Hematopoietic multipotent progenitor cell treated with erythropoietin and hydrocortisone succinate and interleukin-3 and kit ligand, for 15 days (in vitro differentiated cells): ENCODE results near the gene D2HGDH.
"Not testable (repeated sequence)": the region's sequence is repeated elsewhere in the genome, so short reads cannot be mapped to it uniquely, and the experiment has no call there.

Experiments
- DNase-seq: peaks from one replicate; pipeline ENCODE4 v3.0.0-alpha.2; 2015; ENCODE audit warnings: low spot score

D2HGDH gene

DNA sequence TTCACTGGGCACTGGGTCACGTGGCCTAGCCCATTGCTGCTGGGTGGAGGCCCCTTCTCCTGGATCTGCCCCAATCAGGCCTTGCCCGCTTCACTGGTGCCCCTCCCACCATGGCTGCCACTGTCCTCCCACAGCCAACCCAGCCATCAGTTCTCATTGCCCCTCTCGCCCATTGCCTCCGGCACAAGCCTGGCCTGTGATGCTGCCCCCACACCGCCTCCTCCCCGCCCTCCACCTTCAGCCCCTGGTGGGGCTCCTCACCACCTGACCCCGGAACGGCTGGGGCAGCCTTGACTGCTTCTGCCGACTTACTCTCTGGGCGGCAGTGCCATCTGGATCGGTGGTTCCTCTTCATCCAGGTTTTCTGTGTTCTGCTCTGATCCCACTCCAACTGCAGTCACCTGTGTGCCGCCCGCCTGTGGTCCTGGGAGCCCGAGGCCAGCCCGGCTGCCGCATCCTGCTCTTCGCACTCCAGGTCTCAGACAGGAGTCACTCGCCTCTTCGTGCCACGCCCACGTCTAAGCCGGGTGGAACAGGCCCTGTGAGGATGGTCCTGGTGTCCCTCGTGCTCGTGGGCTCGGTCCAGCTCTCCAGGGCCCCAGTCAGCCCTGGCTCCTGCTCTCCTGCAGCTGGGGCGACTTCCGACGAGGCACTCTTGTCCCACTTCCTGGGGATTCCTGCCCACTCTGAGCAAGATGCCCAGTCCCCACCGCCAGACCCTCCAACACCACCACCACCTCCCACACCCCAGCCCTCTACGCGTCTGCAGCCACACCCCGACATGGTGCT lies 14.2 kb downstream of the D2HGDH start:
- DNase-seq: no peak

DNA sequence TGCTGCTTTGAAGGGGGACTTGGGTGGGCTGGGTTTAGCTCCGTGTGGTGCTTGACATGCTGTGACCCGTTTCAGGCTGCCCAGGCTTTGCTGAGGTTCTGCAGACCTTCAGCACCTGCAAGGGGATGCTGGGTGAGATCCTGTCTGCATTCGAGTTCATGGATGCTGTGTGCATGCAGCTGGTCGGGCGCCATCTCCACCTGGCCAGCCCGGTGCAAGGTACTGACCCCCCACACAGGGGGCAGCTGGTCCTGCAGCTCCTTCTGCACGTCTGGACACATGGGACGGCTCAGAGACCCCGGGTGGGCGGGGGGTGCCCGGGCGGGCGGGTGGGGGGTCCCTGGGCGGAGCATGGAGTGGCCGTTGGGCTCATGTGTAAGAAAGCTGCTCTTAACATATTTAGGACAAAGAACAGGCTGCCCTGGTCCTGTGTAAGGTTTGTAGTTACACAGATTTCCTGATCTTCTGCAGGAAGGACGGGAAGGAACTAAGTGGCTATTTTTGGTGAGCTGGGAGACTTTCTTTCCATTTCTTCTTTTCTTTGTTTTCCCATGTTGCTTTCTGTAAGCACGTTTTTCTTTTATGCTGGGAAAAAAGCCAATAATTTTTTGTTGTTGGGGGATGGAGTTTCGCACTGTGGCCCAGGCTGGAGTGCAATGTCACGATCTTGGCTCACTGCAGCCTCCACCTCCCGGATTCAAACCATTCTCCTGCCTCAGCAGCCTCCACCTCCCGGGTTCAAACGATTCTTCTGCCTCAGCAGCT lies 15.8 kb downstream of the D2HGDH start:
- DNase-seq: no peak

- no peak for DNase-seq
These were observed 16.7 kb downstream of the D2HGDH start for GRCh38 chr2:241751152-241751551.

DNA sequence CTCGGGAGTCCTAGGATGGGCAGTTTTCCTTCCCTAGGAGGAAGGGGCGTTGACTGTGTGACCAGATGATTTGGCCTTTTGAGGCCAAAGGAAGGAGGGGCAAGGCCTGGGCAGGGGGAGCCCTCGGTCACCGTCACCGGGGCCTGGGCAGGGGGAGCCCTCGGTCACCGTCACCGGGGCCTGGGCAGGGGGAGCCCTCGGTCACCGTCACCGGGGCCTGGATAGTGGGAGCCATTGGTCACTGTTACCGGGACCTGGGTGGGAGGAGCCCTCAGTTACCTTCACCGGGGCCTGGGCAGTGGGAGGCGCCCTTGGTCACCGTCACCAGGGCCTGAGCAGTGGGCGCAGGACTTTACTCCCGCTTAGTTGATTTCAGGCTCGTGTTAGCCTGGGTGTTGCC lies 17.3 kb downstream of the D2HGDH start:
- DNase-seq: no peak

DNA sequence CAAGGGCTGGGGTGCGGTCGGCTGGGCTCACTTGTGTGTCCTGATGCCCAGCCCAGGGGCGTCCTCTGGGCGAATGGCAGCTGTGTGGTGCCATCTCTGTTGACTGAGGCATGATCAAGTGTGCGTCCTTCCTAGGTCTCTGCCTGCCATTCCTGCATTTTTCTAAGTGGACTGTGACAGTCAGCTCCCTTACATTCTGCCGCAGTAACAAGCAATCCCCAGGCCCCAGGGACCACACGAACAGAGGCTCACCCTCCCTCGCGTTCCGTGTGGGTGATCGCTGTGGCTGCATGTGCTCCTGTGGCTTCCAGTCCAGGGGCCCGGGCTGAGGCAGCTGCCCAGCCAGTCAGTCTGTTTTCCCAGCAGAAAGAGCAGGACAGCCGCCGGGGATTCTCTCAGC lies 17.8 kb downstream of the D2HGDH start:
- DNase-seq: no peak

DNA sequence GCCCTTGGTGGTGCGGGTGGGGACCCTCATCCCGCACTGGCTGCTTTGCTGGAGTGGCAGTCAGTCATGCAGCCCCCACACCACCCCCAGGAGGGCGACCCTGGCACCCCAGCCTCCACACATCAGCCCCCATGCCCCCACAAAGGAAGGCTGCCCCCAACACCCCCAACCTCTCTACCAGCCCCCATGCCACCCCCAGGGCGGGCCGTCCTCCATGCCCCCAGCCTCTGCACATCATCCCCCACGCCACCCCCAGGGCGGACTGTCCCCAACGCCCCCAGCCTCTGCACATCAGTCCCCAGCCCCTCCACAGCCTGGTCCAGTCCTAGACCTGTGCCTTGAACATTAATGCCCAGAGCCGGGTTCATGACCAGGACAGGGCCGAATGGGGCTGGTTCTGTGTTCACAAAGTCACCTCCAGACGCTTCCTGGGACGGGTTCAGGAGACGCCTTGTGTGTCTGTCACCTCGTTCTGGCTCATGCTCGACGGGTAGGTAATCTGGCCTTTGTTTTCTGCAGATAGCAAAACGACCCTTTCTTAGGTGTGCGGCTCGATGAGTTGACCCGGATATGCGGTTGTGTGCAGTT lies 18.4 kb downstream of the D2HGDH start:
- no peak for DNase-seq

DNA sequence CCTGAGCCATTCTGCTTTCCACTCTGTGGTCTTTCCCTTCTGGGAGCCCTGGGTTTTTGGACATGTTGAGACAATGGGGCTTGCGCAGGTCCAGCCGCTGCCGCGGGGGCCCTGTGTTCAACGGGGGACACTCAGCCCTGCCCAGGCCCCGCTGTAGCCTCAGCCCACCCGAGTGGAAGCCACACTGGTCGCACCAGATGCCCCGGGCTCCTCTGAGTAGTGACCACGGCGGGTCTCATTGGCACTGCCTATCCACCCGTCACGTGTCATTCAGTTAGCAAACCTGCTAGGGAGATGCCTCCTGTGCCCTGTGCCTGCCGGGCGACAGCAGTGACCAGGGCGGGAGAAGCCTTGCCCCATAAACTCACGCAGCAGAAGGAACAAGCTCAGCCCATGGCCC lies 19.1 kb downstream of the D2HGDH start:
- DNase-seq: no peak

- DNase-seq: no peak
These were observed 19.6 kb downstream of the D2HGDH start for GRCh38 chr2:241754042-241754441.

DNA sequence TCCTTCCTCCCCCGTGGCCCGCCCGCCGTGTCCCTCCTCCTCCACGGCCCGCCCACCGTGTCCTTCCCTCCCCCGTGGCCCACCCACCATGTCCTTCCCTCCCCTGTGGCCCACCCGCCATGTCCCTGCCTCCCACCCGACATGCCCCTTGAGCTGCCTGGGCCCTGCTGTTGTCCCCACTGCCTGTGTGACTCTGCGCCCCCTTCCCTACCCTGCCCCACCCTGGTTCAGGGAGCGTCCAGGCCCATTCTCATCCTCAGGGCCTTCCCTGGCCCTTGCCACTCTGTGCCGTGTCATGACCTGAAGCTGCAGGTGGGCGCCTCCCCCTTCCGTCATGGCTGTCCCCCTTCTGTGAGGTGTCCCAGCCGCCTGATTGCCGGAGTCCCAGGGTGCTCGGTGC lies 20.7 kb downstream of the D2HGDH start:
- no peak for DNase-seq

GRCh38 chr2:241755777-241756176 lies 21.3 kb downstream of the D2HGDH start:
- DNase-seq: no peak

DNA sequence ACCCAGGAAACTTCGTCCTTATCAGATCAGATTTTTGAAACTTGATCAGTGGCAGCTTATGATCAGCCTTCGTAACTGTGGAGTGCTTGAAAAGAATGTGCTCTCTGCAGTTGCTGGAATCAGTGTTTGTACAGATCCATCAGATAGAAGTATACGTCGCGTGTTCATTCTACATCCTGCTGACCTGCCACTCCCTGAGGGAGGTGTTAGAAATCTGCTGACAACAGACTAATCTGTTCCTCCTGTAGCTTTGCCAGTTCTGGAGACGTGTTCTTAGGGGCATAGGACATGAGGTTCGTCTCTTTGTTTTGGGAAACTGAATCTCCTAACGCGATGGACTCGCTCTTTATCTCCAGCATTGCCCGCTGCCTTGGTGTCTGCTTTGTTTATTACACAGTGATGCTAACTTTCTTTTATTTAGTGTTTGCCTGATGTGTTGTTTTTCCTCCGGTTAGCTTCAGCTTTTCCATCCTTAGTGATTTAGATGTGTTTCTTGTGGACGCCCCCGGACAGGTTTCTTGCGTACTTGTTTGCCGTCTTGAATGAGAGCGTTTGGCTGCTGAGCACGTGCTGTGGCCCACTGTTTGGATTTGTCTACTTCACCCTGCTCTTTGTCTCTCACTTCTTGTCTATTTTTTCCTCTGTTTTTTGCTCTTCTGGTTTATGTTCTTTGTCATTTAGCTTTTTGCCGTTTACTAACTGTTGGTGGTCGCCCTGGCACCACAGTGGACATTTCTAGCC lies 24.8 kb downstream of the D2HGDH start:
- no peak for DNase-seq

GRCh38 chr2:241759893-241760292 lies 25.5 kb downstream of the D2HGDH start:
- DNase-seq: not testable (repeated sequence)

GRCh38 chr2:241760301-241760771 lies 25.9 kb downstream of the D2HGDH start:
- no peak for DNase-seq

DNA sequence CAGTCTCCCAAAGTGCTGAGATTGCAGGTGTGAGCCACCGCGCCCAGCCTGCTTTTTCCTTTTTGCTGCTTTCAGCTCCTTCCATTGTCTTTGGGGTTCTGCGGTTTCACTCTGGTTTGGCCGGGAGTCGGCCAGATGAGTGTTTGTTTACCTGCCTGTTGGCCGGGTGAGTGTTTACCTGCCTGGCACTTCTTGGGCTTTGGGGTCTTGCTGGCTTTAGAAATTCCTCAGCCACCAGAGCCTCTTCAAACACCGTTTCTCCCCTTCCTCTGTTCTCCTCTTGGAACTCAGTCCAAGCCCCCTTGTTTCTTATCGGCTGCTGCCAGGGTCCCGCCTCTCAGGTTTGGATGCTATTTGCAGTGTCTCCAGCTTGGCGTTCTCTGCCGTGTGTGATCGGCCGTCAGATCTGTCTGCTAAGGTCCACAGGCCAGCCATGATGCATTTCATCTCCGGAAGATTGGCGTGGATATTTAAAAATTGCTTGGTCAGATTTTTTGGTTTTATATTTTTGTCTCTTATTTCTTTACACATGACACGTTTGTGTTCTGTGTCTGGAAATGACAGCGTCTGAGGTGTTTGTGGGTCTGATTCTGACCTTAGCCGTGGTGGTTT lies 28.0 kb downstream of the D2HGDH start:
- DNase-seq: no peak

- DNase-seq: no peak
These were observed 28.5 kb downstream of the D2HGDH start for GRCh38 chr2:241762933-241763369.

DNA sequence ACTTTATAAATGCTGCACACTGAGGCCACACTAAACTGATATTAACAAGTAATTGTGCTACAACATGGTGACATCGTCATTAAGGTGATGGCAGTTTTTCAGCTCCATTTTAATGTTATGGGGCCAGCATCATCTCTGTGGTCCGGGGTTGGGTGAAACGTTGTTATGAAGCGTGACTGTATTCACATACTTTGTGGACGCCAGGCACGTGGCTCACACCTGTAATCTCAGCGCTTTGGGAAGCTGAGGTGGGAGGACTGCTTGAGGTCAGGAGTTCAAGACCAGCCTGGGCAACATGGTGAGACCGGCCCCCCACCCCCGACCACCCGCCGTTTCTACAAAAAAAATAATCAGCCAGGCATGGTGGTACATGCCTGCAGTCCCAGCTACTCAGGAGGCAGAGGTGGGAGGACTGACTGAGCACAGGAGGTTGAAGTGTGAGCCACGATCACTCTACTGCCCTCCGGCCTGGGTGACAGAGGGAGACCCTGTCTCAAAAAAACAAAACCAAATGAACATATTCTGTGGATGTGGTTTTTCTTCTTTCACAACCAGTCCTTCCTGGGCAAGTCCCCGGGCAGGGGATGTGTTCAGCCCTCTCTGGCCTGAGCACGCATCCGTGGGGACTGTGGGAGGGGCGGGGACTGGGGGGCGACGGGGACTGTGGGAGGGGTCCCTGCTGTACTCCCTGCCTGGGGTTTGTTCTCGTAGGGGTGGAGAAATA lies 29.3 kb downstream of the D2HGDH start:
- no peak for DNase-seq

DNA sequence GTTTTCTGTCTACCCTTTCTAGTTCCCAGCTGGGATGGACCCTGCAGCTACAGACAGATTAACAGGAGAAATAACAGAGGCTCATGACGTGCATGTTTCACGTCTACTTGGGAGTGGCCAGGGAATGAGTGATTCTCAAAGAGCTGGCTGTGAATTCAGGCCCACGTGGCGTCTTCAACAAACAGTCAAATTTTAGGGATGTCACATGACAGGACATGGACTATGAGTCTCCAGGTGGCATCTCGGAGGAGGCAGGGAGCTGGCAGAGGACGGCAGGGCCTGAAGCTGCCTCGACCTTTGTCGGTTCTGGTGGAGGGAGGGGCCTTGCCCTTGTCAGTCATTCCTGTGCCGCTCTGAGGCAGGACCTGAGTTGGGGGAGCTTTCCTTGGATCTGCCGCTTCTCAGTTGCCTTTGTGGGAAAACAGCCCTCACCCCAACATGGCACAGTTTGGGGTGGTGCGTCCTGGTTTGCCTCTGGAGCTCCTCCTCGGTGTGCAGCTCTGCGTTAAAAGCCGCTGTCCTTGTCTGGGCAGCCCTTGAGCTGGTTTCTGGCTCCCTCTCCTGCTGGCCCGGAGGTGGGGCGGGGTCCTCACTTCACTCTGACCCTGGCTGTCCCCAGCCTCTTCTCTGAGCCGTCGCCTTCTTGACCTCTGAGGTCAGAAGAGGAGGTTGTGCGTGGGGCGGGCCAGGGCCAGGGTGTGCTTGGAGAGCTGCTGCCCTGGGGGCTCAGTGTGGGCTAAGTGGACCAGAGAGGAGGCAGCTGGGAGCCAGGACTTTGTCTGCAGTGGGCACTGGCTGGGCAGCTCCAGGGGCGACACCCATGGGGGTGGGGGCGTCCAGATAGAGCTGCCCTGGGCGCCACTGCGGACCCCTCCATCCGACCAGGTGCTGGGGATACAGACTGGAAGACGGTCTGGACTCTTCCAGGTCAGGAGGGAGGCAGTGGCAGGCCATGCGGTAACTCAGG lies 30.1 kb downstream of the D2HGDH start:
- DNase-seq: no peak

DNA sequence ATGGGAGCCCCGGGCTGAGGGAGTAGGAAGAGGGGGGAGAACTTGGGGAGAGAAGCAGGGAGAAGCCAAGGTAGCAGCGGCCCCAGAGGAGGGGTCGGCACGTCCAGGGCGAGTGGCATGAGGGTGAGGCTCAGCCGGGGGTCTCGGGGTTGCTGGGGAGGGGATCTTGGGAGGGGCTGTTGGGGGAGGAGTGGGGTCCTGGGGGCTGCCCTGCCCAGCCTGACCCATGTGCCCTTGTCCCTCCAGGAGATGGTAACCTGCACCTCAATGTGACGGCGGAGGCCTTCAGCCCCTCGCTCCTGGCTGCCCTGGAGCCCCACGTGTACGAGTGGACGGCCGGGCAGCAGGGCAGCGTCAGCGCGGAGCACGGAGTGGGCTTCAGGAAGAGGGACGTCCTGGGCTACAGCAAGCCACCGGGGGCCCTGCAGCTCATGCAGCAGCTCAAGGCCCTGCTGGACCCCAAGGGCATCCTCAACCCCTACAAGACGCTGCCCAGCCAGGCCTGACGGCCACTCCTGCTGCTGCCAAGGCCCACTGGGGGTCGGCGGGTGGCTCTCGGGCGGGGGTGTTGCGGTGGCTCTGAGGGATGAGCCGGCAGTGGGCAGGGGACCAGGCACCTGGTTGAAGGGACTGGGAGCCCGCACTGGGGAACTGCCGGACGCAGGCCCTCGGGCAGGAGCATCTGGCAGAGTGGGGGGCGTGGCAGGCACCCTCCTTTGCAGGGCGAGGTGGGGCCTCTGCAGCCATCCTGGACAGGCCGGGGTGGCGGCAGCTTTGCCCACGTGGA lies 33.2 kb downstream of the D2HGDH start:
- DNase-seq: no peak

DNA sequence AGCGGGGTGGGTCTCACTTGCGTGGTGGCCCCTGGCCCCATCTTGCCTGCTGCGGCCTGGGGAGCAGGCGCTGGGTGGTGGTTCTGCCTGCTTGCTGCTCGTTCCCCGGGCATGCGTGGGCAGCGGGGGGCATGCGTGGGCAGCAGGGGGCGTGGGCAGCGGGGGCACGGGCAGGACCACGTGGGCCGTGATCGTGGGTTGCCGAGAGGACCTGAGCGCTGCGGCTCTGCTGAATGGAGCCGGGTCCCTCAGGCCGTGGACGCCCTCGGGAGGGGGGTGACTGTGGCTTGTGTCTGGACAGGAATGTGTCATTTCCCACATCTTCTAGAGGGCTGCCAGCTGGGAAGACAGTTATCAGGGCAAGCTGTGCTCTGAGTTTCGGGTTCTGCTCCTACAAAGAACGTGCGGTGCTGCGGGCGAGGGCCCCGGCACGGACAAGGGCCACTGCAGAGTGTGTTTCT lies 33.9 kb downstream of the D2HGDH start:
- DNase-seq: no peak
